ENCODE data around the gene GALNT14. TPM values are rescaled to one million over a fixed set of nuclear protein-coding genes. Genes with fewer than 3 reads are reported as not detected.

GALNT14 gene
- total RNA-seq, 1 donor from 2014 or later = 6.4 TPM

GRCh38 chr2:30989746-30990145 is 148.5 kb downstream of the GALNT14 start:
- Mint-ChIP-seq H3K27ac (no peak overlapping the region), H3K4me1 (peaks cover 9% of the 10 kb centered on the region), H3K36me3 (no peaks in the 10 kb centered on the region), H3K9me3 (peaks cover 2% of the 10 kb centered on the region), H3K4me3 (no peak overlapping the region), H3K27me3 (ENCODE audit: insufficient read depth, low read depth) (peaks cover 13% of the 10 kb centered on the region)
- H3K9me3 ChIP-seq (ENCODE audit: low read depth) = no peaks in the 10 kb centered on the region
- no peak overlapping the region for H3K4me3 ChIP-seq
- no peaks in the 10 kb centered on the region for H4K20me1 ChIP-seq (ENCODE audit: low read depth)
- H3K27me3 ChIP-seq = no peaks in the 10 kb centered on the region
- H3K9ac ChIP-seq = no peak overlapping the region
- H3K79me2 ChIP-seq (ENCODE audit: low read depth) = no peaks in the 10 kb centered on the region
- peaks cover 3% of the 10 kb centered on the region for H3F3A ChIP-seq (ENCODE audit: low read depth)
- peaks cover 10% of the 10 kb centered on the region for H3K4me1 ChIP-seq
- no peaks in the 10 kb centered on the region for H3K36me3 ChIP-seq
- TF ChIP-seq CTCF (IDR thresholded peaks at IDR 0.05) (no peak), EZH2phosphoT487 (IDR thresholded peaks at IDR 0.05) (no peak), EZH2 (IDR thresholded peaks at IDR 0.05) (no peak)
- DNase-seq (ENCODE audit: low spot score) = no peak
- no peak overlapping the region for H3K27ac ChIP-seq
- no peak overlapping the region for H2AFZ ChIP-seq (replicated peaks)
- H3K4me2 ChIP-seq = no peak overlapping the region

- peaks cover 10% of the 10 kb centered on the region for H3K4me1 ChIP-seq
- no peak overlapping the region for H3K27ac ChIP-seq
- peaks cover 2% of the 10 kb centered on the region for H3K9me3 Mint-ChIP-seq
- no peak overlapping the region for H3K27ac Mint-ChIP-seq
- no peaks in the 10 kb centered on the region for H3K9me3 ChIP-seq (ENCODE audit: low read depth)
- no peak overlapping the region for H3K4me2 ChIP-seq
- H3K9ac ChIP-seq = no peak overlapping the region
- H3K36me3 Mint-ChIP-seq = no peaks in the 10 kb centered on the region
- H3K27me3 Mint-ChIP-seq (ENCODE audit: insufficient read depth, low read depth) = peaks cover 10% of the 10 kb centered on the region
- no peak overlapping the region for H3K4me3 ChIP-seq
- TF ChIP-seq EZH2phosphoT487 (IDR thresholded peaks at IDR 0.05) = no peak
- no peak for TF ChIP-seq EZH2 (IDR thresholded peaks at IDR 0.05)
- no peak for TF ChIP-seq CTCF (IDR thresholded peaks at IDR 0.05)
- H4K20me1 ChIP-seq (ENCODE audit: low read depth) = no peaks in the 10 kb centered on the region
- no peaks in the 10 kb centered on the region for H3K79me2 ChIP-seq (ENCODE audit: low read depth)
- peaks cover 9% of the 10 kb centered on the region for H3K4me1 Mint-ChIP-seq
- DNase-seq (ENCODE audit: low spot score) = peak; percentile 15
- no peaks in the 10 kb centered on the region for H3K27me3 ChIP-seq
- H3F3A ChIP-seq (ENCODE audit: low read depth) = peaks cover 3% of the 10 kb centered on the region
- no peak overlapping the region for H3K4me3 Mint-ChIP-seq
- no peaks in the 10 kb centered on the region for H3K36me3 ChIP-seq
- H2AFZ ChIP-seq (replicated peaks) = no peak overlapping the region
Measured at GRCh38 chr2:30987566-30987965, 150.7 kb downstream of the GALNT14 start.

GRCh38 chr2:30986231-30986580 is 152.0 kb downstream of the GALNT14 start:
- peaks cover 3% of the 10 kb centered on the region for H3F3A ChIP-seq (ENCODE audit: low read depth)
- peaks cover 2% of the 10 kb centered on the region for H3K9me3 Mint-ChIP-seq
- H3K9ac ChIP-seq = no peak overlapping the region
- H3K27ac ChIP-seq = no peak overlapping the region
- H3K4me3 Mint-ChIP-seq = no peak overlapping the region
- H4K20me1 ChIP-seq (ENCODE audit: low read depth) = no peaks in the 10 kb centered on the region
- no peak overlapping the region for H3K4me3 ChIP-seq
- no peaks in the 10 kb centered on the region for H3K36me3 Mint-ChIP-seq
- peaks cover 17% of the 10 kb centered on the region for H3K4me1 Mint-ChIP-seq
- TF ChIP-seq CTCF (IDR thresholded peaks at IDR 0.05) (no peak), EZH2 (IDR thresholded peaks at IDR 0.05) (no peak), EZH2phosphoT487 (IDR thresholded peaks at IDR 0.05) (no peak)
- H3K27ac Mint-ChIP-seq = no peak overlapping the region
- no peaks in the 10 kb centered on the region for H3K27me3 ChIP-seq
- no peaks in the 10 kb centered on the region for H3K9me3 ChIP-seq (ENCODE audit: low read depth)
- no peak for DNase-seq (ENCODE audit: low spot score)
- H3K79me2 ChIP-seq (ENCODE audit: low read depth) = no peaks in the 10 kb centered on the region
- H3K36me3 ChIP-seq = no peaks in the 10 kb centered on the region
- H3K27me3 Mint-ChIP-seq (ENCODE audit: insufficient read depth, low read depth) = peaks cover 10% of the 10 kb centered on the region
- no peak overlapping the region for H3K4me2 ChIP-seq
- H3K4me1 ChIP-seq = peaks cover 16% of the 10 kb centered on the region
- H2AFZ ChIP-seq (replicated peaks) = no peak overlapping the region
